HK-2 (cell line): ENCODE data around the gene ADAMTSL1.

ENCODE experiments used
- DNase-seq: peaks from one replicate; pipeline ENCODE4 v3.0.0-alpha.2; 2018; ENCODE audit not compliant: unreplicated experiment

ADAMTSL1 gene

GRCh38 chr9:18730241-18730640 is 256.3 kb downstream of the ADAMTSL1 start:
- DNase-seq = no peak

DNA sequence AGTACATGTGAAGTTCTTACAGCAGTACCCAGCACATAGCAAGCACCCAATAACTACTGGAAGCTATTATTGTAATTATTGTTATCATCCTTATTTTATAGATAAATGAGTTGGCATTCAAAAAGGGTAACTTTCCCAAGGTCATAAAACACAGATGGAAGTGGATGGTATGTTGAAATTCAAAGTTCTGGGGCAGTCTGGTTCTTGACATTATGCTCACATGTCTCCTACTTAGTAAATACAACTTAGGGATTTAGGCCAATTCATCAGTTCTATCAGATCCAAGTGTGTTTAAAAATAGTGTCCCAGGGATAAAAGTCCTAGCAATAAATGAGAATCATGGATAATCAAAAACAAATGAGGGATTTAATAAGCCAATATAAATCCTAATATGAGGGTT is 265.2 kb downstream of the ADAMTSL1 start:
- DNase-seq = no peak

GRCh38 chr9:18739641-18740318 is 265.8 kb downstream of the ADAMTSL1 start:
- no peak for DNase-seq

GRCh38 chr9:18741359-18741758 is 267.4 kb downstream of the ADAMTSL1 start:
- no peak for DNase-seq

GRCh38 chr9:18741945-18742344 is 268.0 kb downstream of the ADAMTSL1 start:
- no peak for DNase-seq

DNA sequence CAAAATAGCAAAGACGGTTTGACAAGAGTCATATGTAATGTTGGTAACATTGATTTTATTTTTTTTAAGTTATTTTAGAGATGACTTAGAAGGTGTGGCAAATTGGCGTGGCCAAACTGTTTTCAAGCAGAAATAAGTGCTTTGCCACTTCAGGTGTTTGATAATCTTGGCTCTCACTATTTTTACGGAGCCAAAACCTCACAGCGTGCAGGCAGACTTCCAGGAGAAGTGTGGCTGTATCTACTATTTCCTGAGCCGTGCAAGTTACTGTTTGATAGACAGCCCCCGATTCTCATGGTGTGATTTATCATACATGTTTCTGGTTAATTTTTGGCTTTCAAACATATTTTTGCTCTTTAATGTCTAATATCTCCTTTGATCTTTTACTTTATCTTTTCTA is 269.5 kb downstream of the ADAMTSL1 start:
- DNase-seq = no peak

GRCh38 chr9:18743971-18744370 is 270.0 kb downstream of the ADAMTSL1 start:
- no peak for DNase-seq

- no peak for DNase-seq
Measured at GRCh38 chr9:18745710-18746109, 271.8 kb downstream of the ADAMTSL1 start.

- no peak for DNase-seq
Measured at GRCh38 chr9:18746631-18747030, 272.7 kb downstream of the ADAMTSL1 start.

DNA sequence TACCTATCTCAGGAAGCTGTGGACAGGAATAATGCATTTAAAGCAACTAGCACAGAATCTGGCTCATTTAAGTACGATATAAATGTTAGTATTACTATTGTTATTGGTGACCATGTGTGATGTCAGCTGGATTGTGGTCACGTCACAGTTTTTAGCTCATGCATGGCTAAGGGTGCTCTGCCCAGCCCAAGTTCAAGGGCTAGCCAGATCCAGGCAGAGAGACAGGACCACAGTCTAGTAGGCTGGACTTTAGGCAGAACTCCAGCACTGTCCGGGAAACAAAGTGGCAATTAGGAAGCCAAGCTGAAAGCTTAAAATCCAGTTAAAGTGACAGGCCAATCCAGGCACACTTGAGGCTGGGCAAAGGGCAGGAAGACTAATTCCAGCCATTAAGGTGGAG is 273.6 kb downstream of the ADAMTSL1 start:
- DNase-seq = no peak

DNA sequence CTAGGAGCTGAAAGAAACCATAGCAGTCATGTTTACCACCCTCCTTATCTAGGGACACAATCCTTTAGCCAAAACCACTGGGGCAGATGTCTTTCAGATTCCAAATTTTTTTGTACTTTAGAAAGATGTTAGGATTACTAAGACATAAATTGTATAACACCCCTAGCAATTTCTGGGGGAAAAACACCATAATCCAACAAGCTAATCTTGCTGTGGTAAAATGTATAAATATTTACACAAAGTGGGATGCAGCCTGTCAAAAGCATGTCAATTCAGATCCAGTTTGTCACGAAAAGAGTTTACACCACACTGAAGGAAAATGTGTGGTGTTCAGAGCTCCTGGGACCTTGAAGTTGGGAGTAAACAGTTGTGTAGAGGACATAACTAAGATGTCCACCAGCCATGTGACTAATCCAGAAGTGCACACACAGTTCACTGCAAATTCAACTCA is 274.3 kb downstream of the ADAMTSL1 start:
- DNase-seq = no peak

DNA sequence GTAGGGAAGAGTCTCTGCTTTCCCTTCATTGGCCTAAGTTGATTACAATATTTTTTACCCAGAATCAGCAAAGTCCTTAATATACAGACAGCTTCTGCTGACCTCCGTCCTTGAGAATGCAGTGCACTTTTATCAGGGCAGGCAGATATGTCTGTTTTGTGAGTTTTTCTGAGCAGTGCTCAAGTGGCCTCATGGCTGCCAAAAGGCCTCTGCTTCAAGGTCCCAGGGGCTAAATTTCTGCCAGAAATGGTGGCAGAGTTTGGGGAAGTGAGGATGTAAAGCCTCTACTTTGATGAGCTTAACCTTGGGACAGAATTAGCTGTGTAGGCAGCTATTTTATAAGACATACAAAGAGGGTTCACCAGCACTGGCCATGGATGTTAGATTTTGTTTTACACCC is 275.8 kb downstream of the ADAMTSL1 start:
- no peak for DNase-seq

GRCh38 chr9:18753904-18754303 is 280.0 kb downstream of the ADAMTSL1 start:
- no peak for DNase-seq

DNA sequence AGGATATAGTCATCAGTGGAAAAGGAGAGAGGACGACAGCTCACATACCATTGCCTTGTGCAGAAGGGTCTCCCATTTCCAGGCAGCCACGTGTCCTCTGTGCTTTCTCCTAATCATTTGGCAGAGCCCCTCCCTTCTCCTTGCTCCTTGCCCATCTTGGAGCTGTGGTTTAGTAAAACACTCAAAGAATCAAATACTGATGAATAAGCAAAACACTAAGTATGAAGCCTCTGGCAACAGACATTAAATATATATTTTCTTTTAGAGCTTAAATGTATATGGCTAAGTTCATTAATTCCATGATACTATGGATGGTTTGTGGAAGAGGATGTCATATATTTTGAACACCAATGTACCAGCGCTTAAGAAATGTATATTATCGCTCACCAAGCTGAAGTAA is 280.6 kb downstream of the ADAMTSL1 start:
- no peak for DNase-seq

DNA sequence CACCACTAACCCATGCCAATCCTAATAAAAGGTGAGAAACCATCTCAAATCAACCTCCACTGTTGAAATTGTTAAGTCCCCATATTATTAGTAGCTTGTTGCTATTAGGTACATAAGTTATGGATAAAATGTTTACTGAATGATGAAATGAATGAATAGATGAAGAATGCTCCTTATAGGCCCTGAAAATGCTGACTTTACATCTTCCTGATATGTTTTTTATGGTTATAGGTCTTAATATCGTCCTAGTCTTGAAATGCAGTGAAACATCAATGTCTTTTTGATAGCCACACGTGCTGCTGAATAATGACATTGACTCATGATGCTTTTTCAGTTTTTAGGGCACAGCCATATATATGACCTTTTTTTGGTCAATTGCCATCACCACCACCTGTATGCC is 281.3 kb downstream of the ADAMTSL1 start:
- DNase-seq = no peak

DNA sequence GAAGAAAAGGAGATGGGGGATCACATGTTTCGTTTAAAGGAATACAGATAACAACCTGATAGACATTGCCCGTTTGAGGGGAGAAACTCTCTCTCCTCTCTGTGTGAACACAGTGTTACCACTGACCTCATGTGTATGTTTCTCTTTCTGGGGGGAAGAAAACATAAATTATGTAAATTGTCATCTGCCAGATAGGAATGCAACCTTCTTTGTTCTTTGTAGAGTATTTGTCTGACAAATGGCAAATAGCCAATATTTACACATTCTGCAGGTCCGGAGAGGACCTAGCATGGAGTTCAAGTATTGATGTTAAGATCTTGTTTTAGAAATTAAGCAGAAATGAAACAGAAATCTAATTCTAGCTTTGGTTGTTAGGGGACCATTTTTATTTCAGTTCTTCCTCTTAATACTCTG is 282.8 kb downstream of the ADAMTSL1 start:
- no peak for DNase-seq

- DNase-seq = no peak
Measured at GRCh38 chr9:18759827-18760226, 285.9 kb downstream of the ADAMTSL1 start.

DNA sequence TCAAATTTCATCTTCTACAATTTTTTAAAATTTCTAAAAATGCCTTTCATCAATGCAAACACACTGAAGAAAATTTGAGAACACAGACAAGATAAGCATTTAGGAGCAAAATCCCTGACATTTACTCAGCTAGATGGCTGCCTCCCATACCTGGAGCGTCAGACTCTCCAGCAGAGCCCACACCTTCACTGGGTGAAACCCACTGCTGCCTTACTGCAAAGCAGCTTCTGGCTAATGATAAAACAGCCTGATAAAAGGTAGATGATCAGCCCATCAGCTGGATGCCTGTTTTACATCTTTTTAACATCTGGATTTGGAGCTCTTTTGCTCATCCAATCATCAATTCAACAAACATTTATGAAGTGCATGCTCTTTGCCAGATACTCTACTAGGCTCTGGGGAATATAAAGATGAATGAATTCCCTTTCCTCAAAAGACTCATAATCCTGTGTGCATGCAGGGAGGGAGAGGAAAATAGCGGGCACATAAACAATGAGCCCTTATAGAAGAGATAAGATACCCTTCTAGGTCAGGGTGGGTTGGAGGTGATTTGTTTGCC is 287.9 kb downstream of the ADAMTSL1 start:
- DNase-seq = no peak

- no peak for DNase-seq
Measured at GRCh38 chr9:18766989-18767550, 293.1 kb downstream of the ADAMTSL1 start.

GRCh38 chr9:18768951-18769622 is 295.1 kb downstream of the ADAMTSL1 start:
- DNase-seq = no peak

DNA sequence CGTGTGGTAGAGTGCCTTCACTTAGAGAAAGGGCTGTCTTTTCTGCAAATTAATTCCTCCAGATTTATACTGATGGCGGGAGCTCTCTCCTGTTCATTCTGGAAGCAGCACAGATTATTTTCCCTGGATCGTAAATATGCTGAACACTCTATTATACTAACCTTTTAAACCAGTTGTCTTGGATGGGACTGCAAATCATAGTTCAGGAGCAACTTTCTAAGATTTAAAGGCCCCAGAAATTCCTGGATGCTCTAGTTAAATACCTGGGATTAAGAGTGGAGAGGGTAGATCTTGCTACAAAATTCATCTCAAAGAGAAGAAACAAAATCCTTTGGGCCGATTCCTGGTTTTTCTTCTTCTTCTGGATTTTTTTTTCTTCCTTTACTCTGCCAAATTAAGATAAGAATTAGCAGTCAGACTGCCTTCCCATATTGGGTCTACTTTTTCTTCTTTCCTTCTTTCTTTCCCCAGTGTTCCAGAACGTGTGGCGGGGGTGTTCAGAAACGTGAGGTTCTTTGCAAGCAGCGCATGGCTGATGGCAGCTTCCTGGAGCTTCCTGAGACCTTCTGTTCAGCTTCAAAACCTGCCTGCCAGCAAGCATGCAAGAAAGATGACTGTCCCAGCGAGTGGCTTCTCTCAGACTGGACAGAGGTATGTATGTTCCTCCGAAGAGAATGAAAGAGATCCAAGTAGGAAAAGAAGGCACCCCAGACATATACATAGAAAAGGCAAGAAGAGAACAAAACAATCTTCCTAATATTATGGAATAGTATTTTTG is 296.4 kb downstream of the ADAMTSL1 start:
- no peak for DNase-seq

- no peak for DNase-seq
Measured at GRCh38 chr9:18771011-18771410, 297.1 kb downstream of the ADAMTSL1 start.
